GM12891 (cell line): ENCODE measurements around the gene SPNS3.

ENCODE experiments used
- POLR2A ChIP-seq: IDR thresholded peaks from 2 replicates; pipeline ENCODE4 v1.6.1; 2011; ENCODE audit warnings: low read depth, low read length, control low read depth
- POLR2AphosphoS5 ChIP-seq: IDR thresholded peaks from 2 replicates; pipeline ENCODE4 v1.6.1; 2011; ENCODE audit warnings: low read depth, low read length, control low read depth
- POU2F2 ChIP-seq: IDR thresholded peaks from 2 replicates; pipeline ENCODE4 v1.6.1; 2011; ENCODE audit warnings: low read depth, mild to moderate bottlenecking, control low read depth, low read length, moderate library complexity
- SPI1 ChIP-seq: IDR thresholded peaks from 2 replicates; pipeline ENCODE4 v1.6.1; 2011; ENCODE audit warnings: low read depth, low read length, control low read depth
- TAF1 ChIP-seq: IDR thresholded peaks from 2 replicates; pipeline ENCODE4 v1.6.1; 2011; ENCODE audit warnings: low read depth, low read length, control low read depth

GRCh38 chr17:4465786-4466185, 32.0 kb downstream of the SPNS3 start:
- TF ChIP-seq POLR2A: no peak
- TF ChIP-seq POLR2AphosphoS5: no peak
- no peak for TF ChIP-seq SPI1
- no peak for TF ChIP-seq TAF1
- TF ChIP-seq POU2F2: no peak
